Measurements from ENCODE around the gene TRAF7. TPM values are rescaled to one million over a fixed set of nuclear protein-coding genes. Genes with fewer than 3 reads are reported as not detected.
"Not testable (repeated sequence)": the region's sequence is repeated elsewhere in the genome, so short reads cannot be mapped to it uniquely, and the experiment has no call there.

Gene TRAF7
- total RNA-seq, 2 donors from 2014 or later: 67.7 to 92.0 TPM

DNA sequence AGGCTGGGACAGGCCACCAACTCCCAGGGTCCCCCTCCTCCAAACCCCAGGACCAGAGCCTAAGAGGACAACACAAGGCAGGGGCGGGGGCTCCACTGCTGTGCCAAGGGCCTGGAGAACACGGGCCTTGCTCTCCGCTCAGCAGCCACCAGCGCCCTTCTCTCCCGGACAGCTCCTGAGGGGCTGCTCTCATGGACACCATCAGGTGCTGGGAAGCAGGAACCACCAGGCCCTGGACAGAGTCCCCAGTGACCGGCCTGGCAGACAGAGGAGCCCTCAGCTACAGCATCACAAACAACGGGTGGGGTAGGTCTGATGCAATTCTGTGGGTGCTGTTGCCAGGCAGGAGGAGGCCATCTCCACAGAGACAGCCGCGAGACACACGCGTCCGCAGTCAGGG is 21.8 kb upstream of the TRAF7 start:
- DNase-seq (ENCODE audit: low spot score in 2 of 2); H3K9me3 Mint-ChIP-seq; H3K36me3 Mint-ChIP-seq; H3K27ac Mint-ChIP-seq; ATAC-seq: not testable (repeated sequence)

- H3K27ac Mint-ChIP-seq: peak overlapping the region; percentile 39 to 85
- not testable (repeated sequence) for ATAC-seq; H3K36me3 Mint-ChIP-seq; DNase-seq (ENCODE audit: low spot score in 2 of 2); H3K9me3 Mint-ChIP-seq
Measured at GRCh38 chr16:2135071-2135470, 20.5 kb upstream of the TRAF7 start.

GRCh38 chr16:2135770-2136490 is 19.7 kb upstream of the TRAF7 start, which contains the start of gene PKD1:
PKD1 (minus strand) TSS chr16:2135898; CDS start chr16:2135689, 209 bp downstream.
- H3K9me3 Mint-ChIP-seq, H3K36me3 Mint-ChIP-seq: not testable (repeated sequence)
- H3K27ac Mint-ChIP-seq: peak within 1 kb of the TSS; percentile 82 to 98
- peak; percentile 100 for DNase-seq (ENCODE audit: low spot score in 2 of 2)
- peak; percentile 83 to 94 for ATAC-seq

GRCh38 chr16:2142942-2143877 is 12.4 kb upstream of the TRAF7 start:
- DNase-seq (ENCODE audit: low spot score in 2 of 2) (no peak), ATAC-seq (peak in 1 of 2 donors; percentile 17)
- H3K9me3 Mint-ChIP-seq: no peaks in the 10 kb centered on the region
- no peaks in the 10 kb centered on the region for H3K36me3 Mint-ChIP-seq
- no peak overlapping the region for H3K27ac Mint-ChIP-seq

DNA sequence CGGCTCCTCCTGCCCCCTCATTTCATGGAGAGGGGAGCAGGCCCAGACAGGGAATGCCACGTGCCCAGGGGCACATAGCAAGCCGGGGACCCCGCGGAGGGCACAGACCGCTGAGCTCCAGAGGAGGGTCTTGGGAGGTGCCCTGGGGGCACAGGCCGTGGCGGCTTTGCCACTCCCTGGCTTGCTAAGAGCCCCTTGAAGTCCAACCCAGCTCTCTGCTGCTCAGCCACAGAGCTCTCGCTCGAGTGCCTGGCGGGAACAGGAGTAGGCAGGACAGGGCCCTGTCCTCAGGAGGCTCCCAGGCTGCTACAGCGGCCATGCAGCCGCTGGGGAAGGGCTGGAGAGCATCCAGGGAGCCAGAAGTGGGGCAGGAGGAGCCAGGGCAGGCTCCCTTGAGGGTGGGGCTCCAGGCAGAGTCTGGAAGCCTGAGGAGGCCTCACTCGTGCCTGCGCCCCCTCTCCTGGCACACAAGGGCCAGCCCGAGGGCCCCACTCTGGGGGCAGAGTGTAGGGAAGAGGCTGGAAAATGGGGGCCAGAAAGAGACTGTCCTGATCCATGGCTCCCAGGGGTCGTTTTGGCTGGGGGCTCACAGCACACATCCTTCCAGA is 11.6 kb upstream of the TRAF7 start:
- no peaks in the 10 kb centered on the region for H3K36me3 Mint-ChIP-seq
- H3K9me3 Mint-ChIP-seq: no peaks in the 10 kb centered on the region
- ATAC-seq (no peak), DNase-seq (ENCODE audit: low spot score in 2 of 2) (no peak)
- H3K27ac Mint-ChIP-seq: no peak overlapping the region

DNA sequence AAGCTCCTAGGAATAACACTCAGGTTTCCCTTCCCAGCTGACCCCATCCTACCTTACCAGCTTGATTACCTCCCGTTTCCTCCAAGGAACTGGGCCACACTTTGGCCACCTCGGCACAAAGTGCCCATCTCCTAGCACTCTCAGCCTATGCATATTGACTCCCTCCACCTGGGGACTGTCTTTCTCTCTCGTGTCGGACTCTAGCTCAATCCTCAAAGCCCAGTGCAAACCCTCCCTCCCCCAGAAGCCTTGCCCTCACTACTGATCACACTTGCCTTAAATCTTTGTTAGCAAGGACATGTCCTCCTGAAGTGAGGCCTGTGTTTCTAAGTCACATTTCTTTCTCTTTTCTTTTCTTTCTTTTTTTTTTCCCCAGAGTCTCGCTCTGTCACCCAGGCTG is 9.7 kb upstream of the TRAF7 start:
- ATAC-seq (no peak), DNase-seq (ENCODE audit: low spot score in 2 of 2) (no peak)
- Mint-ChIP-seq H3K36me3 (no peaks in the 10 kb centered on the region), H3K27ac (no peak overlapping the region), H3K9me3 (no peaks in the 10 kb centered on the region)

GRCh38 chr16:2147378-2147777 is 8.2 kb upstream of the TRAF7 start:
- DNase-seq (ENCODE audit: low spot score in 2 of 2) (no peak), ATAC-seq (no peak)
- Mint-ChIP-seq H3K36me3 (peaks cover 0 to 7% of the 10 kb centered on the region in 2 donors), H3K27ac (no peak overlapping the region), H3K9me3 (no peaks in the 10 kb centered on the region)

- Mint-ChIP-seq H3K27ac (no peak within 1 kb of the TSS), H3K36me3 (peaks cover under 1 to 8% of the 10 kb centered on the region in 2 donors), H3K9me3 (no peaks in the 10 kb centered on the region)
- ATAC-seq: peak; percentile 28 to 51
- peak in 1 of 2 donors; percentile 68 for DNase-seq (ENCODE audit: low spot score in 2 of 2)
Measured at GRCh38 chr16:2147981-2148671, 7.5 kb upstream of the TRAF7 start, which contains the start of gene RAB26. RAB26 (plus strand) TSS chr16:2148625; CDS start chr16:2148784, 159 bp downstream.

GRCh38 chr16:2148714-2149629 is 6.6 kb upstream of the TRAF7 start:
- peaks cover 8 to 17% of the 10 kb centered on the region in 2 donors for H3K36me3 Mint-ChIP-seq
- H3K9me3 Mint-ChIP-seq: no peaks in the 10 kb centered on the region
- DNase-seq (ENCODE audit: low spot score in 2 of 2) (peak in 1 of 2 donors; percentile 41), ATAC-seq (peak in 1 of 2 donors; percentile 16)
- H3K27ac Mint-ChIP-seq: no peak overlapping the region

- DNase-seq (ENCODE audit: low spot score in 2 of 2): no peak
- Mint-ChIP-seq H3K27ac (no peak overlapping the region), H3K36me3 (peaks cover 17 to 25% of the 10 kb centered on the region in 2 donors), H3K9me3 (no peaks in the 10 kb centered on the region)
- no peak for ATAC-seq
Measured at GRCh38 chr16:2149630-2150417, 5.8 kb upstream of the TRAF7 start.

DNA sequence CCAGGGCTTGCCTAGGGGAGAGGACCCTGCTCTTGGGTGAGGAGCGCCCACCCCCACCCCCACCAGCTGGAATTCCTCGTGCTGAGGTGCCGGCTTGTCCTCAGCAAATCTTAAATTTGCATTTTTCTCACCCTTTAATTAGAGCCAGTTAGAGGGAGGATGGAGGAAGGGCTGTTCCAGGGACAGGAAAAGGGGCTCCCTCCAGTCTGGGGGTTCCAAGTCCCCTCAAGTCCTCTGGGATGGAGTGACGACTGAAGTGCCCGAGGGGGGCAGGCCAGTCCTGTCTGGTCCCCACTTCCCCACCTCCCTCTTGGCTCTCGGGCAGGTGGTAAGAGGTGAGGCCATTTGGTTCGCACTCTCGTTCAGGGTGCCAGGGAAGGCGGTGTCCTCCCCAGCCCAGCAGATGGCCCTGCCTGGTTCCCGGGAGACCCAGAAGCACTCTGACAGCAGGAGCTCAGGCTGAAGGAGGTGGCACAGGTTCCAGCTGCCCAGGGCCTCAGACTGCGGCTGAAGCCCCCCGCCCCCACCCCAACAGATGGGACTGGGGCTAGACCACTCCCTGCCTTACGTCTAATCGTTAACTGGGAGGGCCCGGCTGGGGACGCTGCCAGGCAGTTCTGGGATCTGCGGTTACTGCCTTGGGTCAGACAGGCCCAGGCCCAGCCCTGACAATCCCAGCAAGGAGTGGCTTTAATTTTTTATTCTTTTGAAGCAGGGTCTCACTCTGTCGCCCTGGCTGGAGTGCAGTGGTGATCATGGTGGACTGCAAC is 5.0 kb upstream of the TRAF7 start:
- Mint-ChIP-seq H3K9me3 (no peaks in the 10 kb centered on the region), H3K27ac (peak overlapping the region in 1 of 2 donors; percentile 81), H3K36me3 (peaks cover 25 to 33% of the 10 kb centered on the region in 2 donors)
- ATAC-seq (no peak), DNase-seq (ENCODE audit: low spot score in 2 of 2) (no peak)

DNA sequence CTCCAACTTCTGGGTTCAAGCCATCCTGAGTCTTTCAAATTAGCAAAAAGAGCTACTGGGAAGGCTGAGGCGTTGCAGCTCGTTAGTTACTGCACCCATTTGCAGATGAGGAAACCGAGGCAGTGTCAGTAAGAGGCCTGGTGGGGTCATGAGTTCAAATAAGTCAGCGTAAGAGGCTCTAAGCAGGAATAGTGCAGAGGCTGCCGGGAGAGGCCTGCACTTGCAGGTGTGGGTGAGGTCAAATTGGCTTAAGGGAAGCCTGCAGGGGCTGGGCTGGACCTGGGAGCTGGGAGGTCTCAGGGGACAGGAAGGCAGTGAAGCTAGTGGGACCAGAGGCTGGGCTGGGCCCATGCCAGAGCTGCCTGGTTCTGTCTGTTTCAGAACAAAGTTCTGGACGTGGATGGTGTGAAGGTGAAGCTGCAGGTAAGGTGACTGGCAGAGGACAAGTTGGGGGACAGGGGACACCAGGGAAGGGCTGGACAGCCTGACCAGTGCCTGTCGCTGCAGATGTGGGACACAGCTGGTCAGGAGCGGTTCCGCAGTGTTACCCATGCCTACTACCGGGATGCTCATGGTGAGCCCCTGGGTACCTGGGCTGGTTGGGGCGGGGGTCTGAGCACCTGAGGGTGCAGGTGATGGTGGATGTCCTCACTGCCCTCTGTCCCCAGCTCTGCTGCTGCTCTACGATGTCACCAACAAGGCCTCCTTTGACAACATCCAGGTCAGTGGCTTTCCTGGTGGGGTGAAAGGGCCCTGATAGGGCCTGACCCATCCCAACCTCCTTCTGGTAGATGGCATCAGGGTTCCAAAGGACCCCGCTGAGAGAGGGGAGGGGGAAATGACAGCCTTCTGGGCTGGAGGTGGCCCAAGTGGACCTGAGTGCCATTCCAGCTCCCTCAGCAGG is 4.1 kb upstream of the TRAF7 start:
- peak overlapping the region; percentile 15 to 92 for H3K27ac Mint-ChIP-seq
- ATAC-seq (no peak), DNase-seq (ENCODE audit: low spot score in 2 of 2) (no peak)
- no peaks in the 10 kb centered on the region for H3K9me3 Mint-ChIP-seq
- H3K36me3 Mint-ChIP-seq: peaks cover 30 to 39% of the 10 kb centered on the region in 2 donors
